ELF-1 (cell line): Measurements from ENCODE around the gene ILDR1.

Source experiments
- DNase-seq: peaks from one replicate; pipeline ENCODE4 v3.0.0-alpha.2; 2016; ENCODE audit warnings: low read depth, low spot score

ILDR1 gene

GRCh38 chr3:121948641-121949040 is 73.4 kb downstream of the ILDR1 start:
- no peak for DNase-seq

DNA sequence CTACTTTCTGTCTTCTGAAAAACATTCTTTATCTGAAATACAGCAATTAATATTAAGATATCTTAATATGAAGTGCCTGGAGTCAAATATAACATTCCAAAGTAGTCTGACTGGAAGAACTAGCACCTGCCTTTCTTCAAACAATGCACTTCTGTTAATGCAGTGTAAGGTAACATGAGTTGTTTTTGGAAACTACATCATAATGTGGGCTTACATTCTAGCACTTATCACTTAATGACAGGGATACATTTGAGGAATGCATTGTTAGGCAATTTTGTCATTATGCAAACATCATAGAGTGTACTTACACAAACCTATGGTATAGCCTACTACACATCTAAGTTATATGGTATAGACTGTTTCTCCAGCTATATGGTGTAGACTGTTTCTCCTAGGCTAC is 78.6 kb downstream of the ILDR1 start:
- no peak for DNase-seq

- DNase-seq: no peak
Measured at GRCh38 chr3:121942116-121942786, 79.8 kb downstream of the ILDR1 start.

DNA sequence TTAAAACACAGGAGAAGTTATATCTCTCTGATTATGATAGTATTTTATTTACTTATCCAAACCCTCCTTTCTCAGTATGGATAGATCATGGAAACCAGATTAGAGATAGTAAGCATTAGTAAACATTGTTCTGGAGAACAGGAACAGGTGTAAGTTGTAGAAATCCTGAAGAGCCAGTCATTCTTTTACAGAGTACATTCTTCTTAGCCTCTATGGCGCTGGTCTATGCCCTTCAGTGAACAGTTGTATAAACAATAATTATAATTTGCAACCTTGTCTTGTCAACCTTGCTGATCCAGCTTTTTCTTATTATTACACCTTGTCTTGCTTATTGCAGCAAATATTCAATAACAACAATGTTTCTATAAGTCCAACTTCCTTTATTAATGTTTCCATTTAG is 80.5 kb downstream of the ILDR1 start:
- DNase-seq: no peak

DNA sequence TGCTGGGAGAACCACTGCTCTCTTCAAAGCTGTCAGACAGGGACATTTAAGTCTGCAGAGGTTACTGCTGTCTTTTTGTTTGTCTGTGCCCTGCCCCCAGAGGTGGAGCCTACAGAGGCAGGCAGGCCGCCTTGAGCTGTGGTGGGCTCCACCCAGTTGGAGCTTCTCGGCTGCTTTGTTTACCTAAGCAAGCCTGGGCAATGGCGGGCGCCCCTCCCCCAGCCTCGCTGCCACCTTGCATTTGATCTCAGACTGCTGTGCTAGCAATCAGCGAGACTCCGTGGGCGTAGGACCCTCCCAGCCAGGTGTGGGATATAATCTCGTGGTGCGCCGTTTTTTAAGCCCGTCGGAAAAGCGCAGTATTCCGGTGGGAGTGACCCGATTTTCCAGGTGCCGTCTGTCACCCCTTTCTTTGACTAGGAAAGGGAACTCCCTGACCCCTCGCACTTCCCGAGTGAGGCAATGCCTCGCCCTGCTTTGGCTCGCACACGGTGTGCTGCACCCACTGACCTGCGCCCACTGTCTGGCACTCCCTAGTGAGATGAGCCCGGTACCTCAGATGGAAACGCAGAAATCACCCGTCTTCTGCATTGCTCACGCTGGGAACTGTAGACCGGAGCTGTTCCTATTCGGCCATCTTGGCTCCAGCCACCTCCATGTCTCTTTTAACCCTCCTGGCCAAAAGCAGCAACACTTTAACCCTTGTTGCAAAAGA is 83.7 kb downstream of the ILDR1 start:
- DNase-seq: peak; percentile 57
